PFSK-1 (cell line): Measurements from ENCODE around the gene ZBTB8A.

ENCODE experiments used
- FOXP2 ChIP-seq: optimal IDR thresholded peaks from 2 replicates; pipeline ENCODE3; 2011; ENCODE audit warnings: borderline replicate concordance, control low read depth, inconsistent platforms; ENCODE audit not compliant: insufficient read depth; ENCODE audit errors: extremely low read length, extremely low read depth
- POLR2AphosphoS5 ChIP-seq: IDR thresholded peaks from 2 replicates; pipeline ENCODE4 v1.6.1; 2012; ENCODE audit warnings: low read depth, mild to moderate bottlenecking, control low read depth, low read length, moderate library complexity
- REST ChIP-seq, 2 experiments: IDR thresholded peaks; 2 replicates each; pipeline versions ENCODE4 v1.6.1 to v1.8.0; 2011 to 2012; ENCODE audit warnings: low read depth in 2 of 2, low read length in 2 of 2, control low read depth in 1 of 2, inconsistent platforms in 1 of 2, mild to moderate bottlenecking in 1 of 2, moderate library complexity in 1 of 2; ENCODE audit not compliant: insufficient read depth in 1 of 2
- SIN3A ChIP-seq: IDR thresholded peaks from 2 replicates; pipeline ENCODE4 v1.6.1; 2012; ENCODE audit warnings: mild to moderate bottlenecking, low read length, moderate library complexity, borderline replicate concordance; ENCODE audit not compliant: insufficient read depth
- TAF1 ChIP-seq: IDR thresholded peaks from 2 replicates; pipeline ENCODE4 v1.6.1; 2012; ENCODE audit warnings: low read length, control low read depth, borderline replicate concordance; ENCODE audit not compliant: insufficient read depth

- TF ChIP-seq REST (IDR thresholded peaks at IDR 0.05; ENCODE audit: insufficient read depth in 1 of 2, low read depth in 2 of 2, low read length in 2 of 2) (no peak), POLR2AphosphoS5 (no peak), TAF1 (no peak), SIN3A (no peak), FOXP2 (no peak)
Measured at GRCh38 chr1:32613472-32613871, 74.2 kb downstream of the ZBTB8A start.
